Muscle layer of colon (tissue), 2 donors: Measurements from ENCODE around the gene DPEP2.

Source experiments
- H3K27ac ChIP-seq: one replicate; pipeline ENCODE4 v1.7.0; 2013; ENCODE audit warnings: low read depth, mild to moderate bottlenecking, low read length, moderate library complexity
- H3K27me3 ChIP-seq, 2 donors: one replicate each; pipeline ENCODE4 v1.7.0; 2013; ENCODE audit warnings: low read length in 2 of 2, mild to moderate bottlenecking in 2 of 2; ENCODE audit not compliant: insufficient read depth in 2 of 2, control insufficient read depth in 1 of 2
- H3K36me3 ChIP-seq: one replicate; pipeline ENCODE4 v1.7.0; 2013; ENCODE audit warnings: mild to moderate bottlenecking, low read length; ENCODE audit not compliant: insufficient read depth
- H3K4me1 ChIP-seq: one replicate; pipeline ENCODE4 v1.7.0; 2013; ENCODE audit warnings: mild to moderate bottlenecking, low read length; ENCODE audit not compliant: insufficient read depth
- H3K4me3 ChIP-seq, 2 donors: one replicate each; pipeline ENCODE4 v1.7.0; 2013; ENCODE audit warnings: low read length in 2 of 2, low read depth in 1 of 2, mild to moderate bottlenecking in 1 of 2, moderate library complexity in 1 of 2
- H3K9ac ChIP-seq: one replicate; pipeline ENCODE4 v1.7.0; 2013; ENCODE audit warnings: low read length
- H3K9me3 ChIP-seq: one replicate; pipeline ENCODE4 v1.7.0; 2013; ENCODE audit warnings: mild to moderate bottlenecking, low read length
- donor health status: abdominal sarcoma.
- donor health status: Adenocarcinoma of cecum.

The DPEP2 gene

DNA sequence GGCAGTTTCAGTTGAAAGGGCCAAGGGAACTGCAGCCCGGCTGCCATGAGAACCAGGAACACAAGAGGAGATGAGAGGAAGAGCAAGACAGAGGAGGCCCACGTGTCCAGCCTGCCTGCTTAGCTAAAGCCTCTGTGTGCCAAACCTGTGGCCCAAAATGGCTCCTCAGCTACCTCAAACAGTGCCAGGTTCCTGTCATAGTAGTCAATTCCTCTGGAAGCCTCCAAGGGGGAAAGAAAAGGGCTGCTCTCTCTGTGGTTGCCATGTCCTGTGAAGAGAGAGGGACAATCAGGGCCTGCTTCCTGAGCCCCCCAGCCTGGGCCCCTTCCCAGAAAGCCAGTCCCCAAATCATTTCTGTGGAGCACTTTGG lies 36.0 kb downstream of the DPEP2 start:
- no peak overlapping the region for H3K9ac ChIP-seq
- H3K4me3 ChIP-seq: peak overlapping the region; percentile 1 to 34
- H3K27me3 ChIP-seq: no peaks in the 10 kb centered on the region
- H3K9me3 ChIP-seq: no peaks in the 10 kb centered on the region
- H3K27ac ChIP-seq: peak overlapping the region; percentile 48
- peaks cover 56% of the 10 kb centered on the region for H3K4me1 ChIP-seq
- peaks cover 51% of the 10 kb centered on the region for H3K36me3 ChIP-seq

DNA sequence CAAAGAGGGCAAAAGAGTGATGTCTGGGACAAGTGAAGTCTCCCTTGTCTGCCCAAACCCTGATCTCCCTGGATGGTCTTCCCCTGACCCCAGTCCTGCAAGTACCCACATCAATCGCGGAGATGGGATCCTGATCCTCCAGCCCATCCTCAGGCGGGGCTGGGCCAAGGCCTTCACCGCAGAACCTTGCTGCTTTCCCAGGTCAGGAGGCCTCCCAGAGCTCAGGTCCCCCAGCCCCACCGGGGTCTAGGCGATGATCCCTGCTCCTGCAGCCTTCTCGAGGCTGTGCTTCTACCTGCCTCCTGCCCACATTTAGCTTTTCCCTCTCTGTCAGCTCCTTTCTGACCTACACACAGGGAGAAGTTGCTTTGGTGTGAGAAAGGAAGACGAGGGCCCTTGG lies 37.1 kb downstream of the DPEP2 start:
- H3K27me3 ChIP-seq: no peaks in the 10 kb centered on the region
- H3K27ac ChIP-seq: no peak overlapping the region
- no peak overlapping the region for H3K9ac ChIP-seq
- H3K9me3 ChIP-seq: no peaks in the 10 kb centered on the region
- H3K36me3 ChIP-seq: peaks cover 60% of the 10 kb centered on the region
- H3K4me3 ChIP-seq: no peak overlapping the region
- H3K4me1 ChIP-seq: peaks cover 53% of the 10 kb centered on the region

DNA sequence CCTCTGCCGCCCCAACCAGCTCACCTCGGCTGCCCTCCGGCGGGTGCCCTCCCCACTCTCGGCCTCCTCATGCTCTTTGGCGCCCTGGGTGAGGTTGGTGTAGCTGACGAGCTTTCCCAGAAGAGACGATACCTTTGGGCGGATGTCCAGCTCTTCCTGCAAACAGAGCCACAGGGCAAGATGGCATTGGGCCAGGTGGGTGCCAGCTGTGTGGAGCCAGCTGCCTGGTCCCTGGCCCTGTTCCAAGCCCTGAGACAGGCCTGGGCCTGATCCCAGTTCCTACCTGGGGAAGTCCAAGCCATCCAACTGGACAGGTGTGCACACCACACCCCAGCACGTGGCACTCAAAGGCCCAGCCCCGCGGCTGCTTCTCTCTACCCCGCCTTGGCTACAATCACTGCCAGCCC lies 37.7 kb downstream of the DPEP2 start:
- Histone ChIP-seq H3K9me3 (no peaks in the 10 kb centered on the region), H3K27me3 (no peaks in the 10 kb centered on the region), H3K36me3 (peaks cover 60% of the 10 kb centered on the region), H3K4me1 (peaks cover 47% of the 10 kb centered on the region), H3K27ac (no peak overlapping the region), H3K9ac (no peak overlapping the region), H3K4me3 (no peak overlapping the region)

DNA sequence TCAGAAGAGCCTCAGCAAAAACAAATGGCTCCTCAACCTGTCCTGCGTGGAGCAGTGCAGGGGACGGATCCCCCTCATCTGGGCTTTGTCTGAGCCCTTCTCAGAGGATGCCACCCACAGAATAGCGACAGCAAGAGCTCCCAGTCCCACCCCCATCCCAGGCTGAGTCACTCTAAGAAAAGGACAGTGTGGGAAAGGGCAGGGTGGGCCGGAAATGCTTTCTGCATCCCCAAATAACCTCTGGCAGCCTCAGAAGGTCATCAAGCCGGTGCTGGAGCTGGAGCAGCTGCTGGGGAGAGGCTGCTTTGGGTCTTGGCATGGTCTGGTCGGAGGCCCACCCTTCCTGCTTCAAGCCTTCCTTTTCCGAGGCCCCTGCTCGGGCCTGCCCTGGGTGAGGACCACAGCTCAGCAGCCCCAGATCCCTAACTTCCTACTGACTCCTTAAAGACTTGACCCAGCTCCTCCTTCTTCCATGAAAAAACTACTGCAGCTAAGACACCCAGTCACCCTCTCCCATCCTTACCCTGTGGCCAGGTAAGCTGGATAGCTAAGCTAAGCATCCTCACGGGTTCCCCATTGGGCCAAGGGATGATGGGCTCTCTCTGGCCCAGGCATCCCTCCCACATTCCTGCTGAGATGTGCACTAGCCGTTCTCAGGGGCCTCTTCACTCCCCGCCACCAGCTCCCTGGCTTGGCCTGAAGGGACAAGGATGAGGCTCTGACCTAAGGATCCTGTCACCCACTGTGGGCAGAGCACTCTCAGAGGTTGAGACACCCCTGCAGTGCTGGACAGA lies 39.6 kb downstream of the DPEP2 start:
- Histone ChIP-seq H3K27ac (peak overlapping the region; percentile 14), H3K27me3 (no peaks in the 10 kb centered on the region), H3K9ac (no peak overlapping the region), H3K36me3 (peaks cover 67% of the 10 kb centered on the region), H3K4me1 (peaks cover 29% of the 10 kb centered on the region), H3K9me3 (no peaks in the 10 kb centered on the region), H3K4me3 (no peak overlapping the region)

DNA sequence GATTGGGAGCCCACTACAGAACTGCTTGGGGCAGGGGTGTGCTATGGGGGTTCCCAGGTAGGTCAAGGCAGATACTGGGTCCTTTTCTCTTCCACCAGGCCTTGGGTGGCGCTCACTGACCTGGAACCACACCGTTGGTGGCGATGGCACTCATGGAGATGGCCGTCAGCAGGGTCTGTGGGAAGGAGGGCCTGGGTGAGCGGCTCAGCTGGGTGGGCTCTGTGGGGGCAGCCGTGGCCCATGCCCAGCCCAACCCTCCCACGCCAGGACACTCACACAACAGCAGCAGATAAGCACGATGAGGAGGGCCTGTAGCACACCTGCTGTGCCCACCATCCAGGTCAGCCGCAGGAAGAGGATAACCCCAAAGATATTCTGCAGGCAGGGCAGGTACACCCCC lies 41.7 kb downstream of the DPEP2 start:
- Histone ChIP-seq H3K4me1 (peaks cover 10% of the 10 kb centered on the region), H3K36me3 (peaks cover 73% of the 10 kb centered on the region), H3K27ac (no peak overlapping the region), H3K27me3 (no peaks in the 10 kb centered on the region), H3K4me3 (no peak overlapping the region), H3K9me3 (no peaks in the 10 kb centered on the region), H3K9ac (no peak overlapping the region)

DNA sequence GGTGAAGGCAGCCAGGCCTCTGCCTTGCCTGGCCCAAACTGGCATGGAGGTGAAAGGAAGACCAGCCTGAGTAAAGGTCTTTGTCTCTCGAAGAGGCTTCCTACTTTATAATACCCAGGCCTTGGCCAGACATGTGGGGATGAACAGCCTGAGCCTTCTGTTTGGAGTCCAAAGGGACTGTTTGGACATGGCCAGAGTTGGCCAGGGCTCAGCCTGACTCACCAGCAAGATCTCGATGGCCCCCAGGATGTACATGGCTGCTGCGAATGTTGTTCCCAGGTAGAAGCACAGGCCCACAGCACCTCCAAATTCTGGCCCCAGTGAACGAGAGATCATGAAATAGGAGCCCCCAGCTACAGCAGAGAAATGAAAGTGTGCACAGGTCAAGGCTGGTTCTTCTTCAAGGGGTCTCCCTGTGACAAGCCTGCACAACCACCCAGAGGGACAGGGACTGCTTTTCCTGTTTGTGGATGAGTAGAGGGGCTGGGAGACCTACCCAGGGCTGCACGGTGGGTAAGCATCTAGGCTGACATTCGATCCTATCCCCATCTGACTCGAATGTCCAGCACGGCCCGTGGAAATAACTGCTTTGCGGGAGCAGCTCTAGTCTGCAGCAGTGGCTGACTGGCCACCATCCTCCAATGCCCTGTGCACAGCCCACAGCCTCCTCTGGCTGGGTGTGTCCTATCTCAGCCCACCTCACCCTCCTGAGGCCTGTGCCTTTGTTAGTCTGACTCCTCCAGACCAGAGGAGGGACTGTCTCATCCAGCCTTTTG lies 44.7 kb downstream of the DPEP2 start:
- no peak overlapping the region for H3K27ac ChIP-seq
- H3K9me3 ChIP-seq: no peaks in the 10 kb centered on the region
- H3K36me3 ChIP-seq: peaks cover 72% of the 10 kb centered on the region
- no peak overlapping the region for H3K4me3 ChIP-seq
- no peaks in the 10 kb centered on the region for H3K27me3 ChIP-seq
- H3K4me1 ChIP-seq: peaks cover 23% of the 10 kb centered on the region
- H3K9ac ChIP-seq: no peak overlapping the region

DNA sequence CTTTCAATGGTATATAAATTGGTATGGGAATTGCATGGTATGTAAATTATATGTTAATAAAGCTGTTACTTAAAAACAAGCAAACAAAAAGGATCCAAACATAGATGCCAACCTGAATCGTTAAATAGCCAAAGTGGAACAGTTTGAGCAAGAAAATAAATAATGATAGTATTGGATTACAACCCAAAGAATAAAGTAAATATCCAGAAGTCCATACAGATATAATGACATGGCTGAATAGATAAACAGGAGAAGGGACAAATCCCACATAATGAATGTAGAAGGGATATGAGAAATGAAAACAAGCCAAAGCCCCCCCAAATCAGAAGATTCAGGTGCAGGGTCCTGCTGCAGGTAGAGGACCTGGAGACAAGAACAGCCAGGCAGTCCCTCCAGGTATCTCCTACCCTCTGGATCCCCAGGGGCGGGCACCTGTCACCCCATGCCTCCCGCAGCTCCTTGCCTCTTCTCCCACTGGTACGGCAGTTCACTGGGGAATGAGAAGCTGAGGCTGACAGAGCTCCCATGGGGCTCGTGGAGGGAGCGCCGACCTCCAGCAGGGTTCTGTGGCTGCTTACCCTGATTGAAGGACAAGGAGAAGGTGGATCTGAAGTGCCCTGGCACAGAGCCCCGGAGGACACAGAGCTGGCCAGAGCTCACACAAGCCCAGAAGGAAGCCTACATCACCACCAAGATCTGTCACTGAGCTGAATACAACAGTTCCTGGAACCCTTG lies 45.5 kb downstream of the DPEP2 start:
- no peak overlapping the region for H3K27ac ChIP-seq
- peaks cover 15% of the 10 kb centered on the region for H3K4me1 ChIP-seq
- peaks cover 71% of the 10 kb centered on the region for H3K36me3 ChIP-seq
- H3K4me3 ChIP-seq: no peak overlapping the region
- no peak overlapping the region for H3K9ac ChIP-seq
- H3K9me3 ChIP-seq: no peaks in the 10 kb centered on the region
- no peaks in the 10 kb centered on the region for H3K27me3 ChIP-seq

DNA sequence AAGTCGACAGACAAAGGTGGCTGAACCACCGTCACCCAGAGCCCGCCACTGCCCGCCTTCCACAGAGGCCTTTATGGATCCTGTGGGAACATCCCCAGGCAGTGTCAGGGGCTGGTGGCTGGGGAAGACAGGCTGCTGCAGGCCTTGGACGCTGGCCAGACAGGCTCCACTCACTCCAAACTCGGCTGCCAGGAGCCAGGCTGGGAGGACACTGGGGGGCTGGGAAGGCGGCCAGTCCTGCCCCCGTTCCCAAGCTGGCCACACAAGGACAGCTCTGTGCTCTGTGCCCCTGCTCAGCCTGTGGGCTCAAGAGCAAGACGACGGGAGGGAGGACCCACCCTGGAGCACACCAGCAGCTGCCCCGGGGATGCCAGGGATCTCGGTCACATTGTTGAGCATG lies 47.8 kb downstream of the DPEP2 start:
- Histone ChIP-seq H3K36me3 (peaks cover 80% of the 10 kb centered on the region), H3K9me3 (no peaks in the 10 kb centered on the region), H3K4me3 (no peak overlapping the region), H3K27me3 (no peaks in the 10 kb centered on the region), H3K9ac (no peak overlapping the region), H3K4me1 (peaks cover 13% of the 10 kb centered on the region), H3K27ac (peak overlapping the region; percentile 24)

DNA sequence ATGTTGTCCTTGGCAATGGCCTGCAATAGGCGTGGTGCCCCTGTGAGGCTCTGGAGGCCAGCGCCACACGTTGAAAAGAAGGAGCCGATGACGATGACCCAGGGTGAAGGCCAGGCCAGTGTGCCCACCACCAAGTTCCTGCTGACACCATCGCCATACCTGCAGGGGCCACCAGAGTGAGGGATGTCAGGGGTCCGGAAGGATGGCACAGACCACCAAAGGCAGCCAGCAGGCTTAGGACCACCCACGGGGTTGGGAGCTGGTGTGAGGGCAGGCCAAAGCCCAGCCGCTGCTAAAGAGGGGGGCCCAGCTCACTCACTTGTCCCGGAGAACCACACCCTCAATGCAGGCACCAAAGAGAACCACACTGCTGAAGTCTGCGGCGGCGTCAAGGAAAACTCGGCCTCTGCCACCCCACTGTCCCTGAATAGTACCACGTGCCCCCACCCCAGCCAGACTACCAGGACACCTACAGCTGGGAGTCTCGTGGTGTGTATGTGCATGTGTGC lies 48.9 kb downstream of the DPEP2 start:
- Histone ChIP-seq H3K27ac (no peak overlapping the region), H3K4me1 (peaks cover 14% of the 10 kb centered on the region), H3K36me3 (peaks cover 90% of the 10 kb centered on the region), H3K27me3 (no peaks in the 10 kb centered on the region), H3K4me3 (no peak overlapping the region), H3K9me3 (no peaks in the 10 kb centered on the region), H3K9ac (no peak overlapping the region)

DNA sequence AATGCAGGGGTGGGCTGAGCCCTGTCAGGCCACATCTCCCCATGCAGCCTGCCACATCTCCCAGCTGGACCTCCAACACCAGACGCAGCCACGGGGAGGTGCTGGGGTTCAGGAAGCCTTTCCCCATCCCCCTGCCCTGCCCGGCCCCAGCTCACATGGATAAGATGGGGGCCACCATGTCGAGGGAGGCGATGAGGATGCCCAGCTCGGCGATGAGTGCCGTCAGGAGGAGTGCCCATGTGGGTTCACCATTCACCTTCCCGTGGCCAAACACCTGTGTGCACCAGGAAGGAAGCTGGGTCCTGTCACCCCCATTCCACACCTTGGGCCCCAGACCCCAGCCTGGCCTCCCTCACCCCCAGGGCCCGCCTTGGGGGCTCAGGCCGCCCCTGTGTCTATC lies 49.6 kb downstream of the DPEP2 start:
- peaks cover 90% of the 10 kb centered on the region for H3K36me3 ChIP-seq
- H3K4me3 ChIP-seq: no peak overlapping the region
- H3K27ac ChIP-seq: no peak overlapping the region
- H3K9me3 ChIP-seq: no peaks in the 10 kb centered on the region
- peaks cover 22% of the 10 kb centered on the region for H3K4me1 ChIP-seq
- no peaks in the 10 kb centered on the region for H3K27me3 ChIP-seq
- H3K9ac ChIP-seq: no peak overlapping the region

DNA sequence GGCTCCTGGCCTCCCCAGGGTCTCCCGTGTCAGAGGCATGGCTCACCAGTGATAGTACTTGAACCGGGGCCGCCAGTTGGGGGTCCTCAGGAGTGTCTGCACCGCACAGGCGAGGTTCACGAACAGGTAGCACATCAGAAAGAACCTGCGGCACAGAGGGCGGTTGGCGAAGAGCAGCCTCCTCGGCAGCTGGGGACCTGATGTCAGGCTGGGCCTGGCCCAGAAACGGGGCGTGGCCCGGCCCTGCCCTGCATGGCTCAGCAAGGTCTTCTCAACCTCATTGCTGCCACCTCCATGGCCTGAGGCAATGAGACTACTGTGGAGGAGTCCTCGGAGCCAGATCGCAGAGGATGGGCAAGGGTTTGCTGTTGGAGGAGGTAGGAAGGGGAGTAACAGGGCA lies 51.3 kb downstream of the DPEP2 start:
- H3K4me3 ChIP-seq: no peak overlapping the region

More for the DNA sequence above, 51.3 kb downstream of the DPEP2 start:
- Histone ChIP-seq H3K9me3 (no peaks in the 10 kb centered on the region), H3K27ac (no peak overlapping the region), H3K9ac (no peak overlapping the region), H3K4me1 (peaks cover 38% of the 10 kb centered on the region), H3K36me3 (peaks cover 85% of the 10 kb centered on the region), H3K27me3 (no peaks in the 10 kb centered on the region)
